GM04503 (cell line): Measurements from ENCODE around the gene ZDHHC14.

Experiments used
- DNase-seq: peaks from one replicate; pipeline ENCODE4 v3.0.0-alpha.2; 2012; ENCODE audit warnings: low read depth

Gene ZDHHC14

DNA sequence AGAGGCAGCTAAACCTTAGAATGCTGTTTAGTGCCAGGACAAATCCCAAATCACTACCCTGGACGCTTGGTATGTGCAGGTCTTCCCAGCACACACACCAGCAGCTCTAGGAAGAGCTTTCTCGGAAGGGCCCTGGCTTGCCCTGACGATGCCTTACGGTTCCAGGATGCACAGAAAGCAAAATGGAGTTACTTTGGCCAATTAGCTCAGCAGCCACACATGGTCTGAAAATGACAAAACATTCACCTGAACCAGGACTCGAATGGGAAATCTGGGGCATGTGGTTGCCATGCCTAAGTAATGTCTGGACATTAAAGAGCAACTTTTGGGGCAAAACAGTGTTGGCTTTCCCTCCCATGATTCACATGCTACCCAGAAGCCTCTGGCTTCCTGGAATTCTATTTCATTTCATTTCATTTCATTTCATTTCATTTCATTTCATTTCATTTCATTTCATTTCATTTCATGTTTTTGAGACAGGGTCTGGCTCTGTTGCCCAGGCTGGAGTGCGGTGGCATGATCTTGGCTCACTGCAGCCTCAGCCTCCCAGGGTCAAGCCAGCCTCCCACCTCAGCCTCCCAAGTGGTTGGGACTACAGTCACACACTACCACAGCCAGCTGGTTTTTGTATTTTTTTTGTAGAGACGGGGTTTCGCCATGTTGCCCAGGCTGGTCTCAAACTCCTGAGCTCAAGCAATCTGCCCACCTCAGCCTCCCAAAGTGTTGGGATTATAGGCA, 153.3 kb downstream of the ZDHHC14 start:
- DNase-seq, result no peak

DNA sequence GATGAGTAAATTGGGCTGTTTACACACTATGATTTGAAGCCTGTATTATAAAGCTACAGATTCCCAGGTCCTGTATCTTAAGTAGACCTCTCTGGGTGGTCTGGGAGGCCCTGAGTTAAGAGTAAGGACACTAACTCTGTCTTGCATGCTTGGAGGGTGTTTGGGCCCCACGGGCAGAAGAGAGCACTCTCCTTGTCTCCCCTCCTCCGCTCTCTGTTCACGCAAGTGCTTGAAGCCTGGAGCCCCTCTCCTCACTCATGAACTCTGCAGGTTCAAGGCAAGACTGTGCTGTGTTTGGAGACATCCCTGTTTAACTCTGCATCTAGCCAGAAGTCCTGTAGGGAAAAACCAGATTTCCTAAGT, 154.0 kb downstream of the ZDHHC14 start:
- DNase-seq, result no peak

DNA sequence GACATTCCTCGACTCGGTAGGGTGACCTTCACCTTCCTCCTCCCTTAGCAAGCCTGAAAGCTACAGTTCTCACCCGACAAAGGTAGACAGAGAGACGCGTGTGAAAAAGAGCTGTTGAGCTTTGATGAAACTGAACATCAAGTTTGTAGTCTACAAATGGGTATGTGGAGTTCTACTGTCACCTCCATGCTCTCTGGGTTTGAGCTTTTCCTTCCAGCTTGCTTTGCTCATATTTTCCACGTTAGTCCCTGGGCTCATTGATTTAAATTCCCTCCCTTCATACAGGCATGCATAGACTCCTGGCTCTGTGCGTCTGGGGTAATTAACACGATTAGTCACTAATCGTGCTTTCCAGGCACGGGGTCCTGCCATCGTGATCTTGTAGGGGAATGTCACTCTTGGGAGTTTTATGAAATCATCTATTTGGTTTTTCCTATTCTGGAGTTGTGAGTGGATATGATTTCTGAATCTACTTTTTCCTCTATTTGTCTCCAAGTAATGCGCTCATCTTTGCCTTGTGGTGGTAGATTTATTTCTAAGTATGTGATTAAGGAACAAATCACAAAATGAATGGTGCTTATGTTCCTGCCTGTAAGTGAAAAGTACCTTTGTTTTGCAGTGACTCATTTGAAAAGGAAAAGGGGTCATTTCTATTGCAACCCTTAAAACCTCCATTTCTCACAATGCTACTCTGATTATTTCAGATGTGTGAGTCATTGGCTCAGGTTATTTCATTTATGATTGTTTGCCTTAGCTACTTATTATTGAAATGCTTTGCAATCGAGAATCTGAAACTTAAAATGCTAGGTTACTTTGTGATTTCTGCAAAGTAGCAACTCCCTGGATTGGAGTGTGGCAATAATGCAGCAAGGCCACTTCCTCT, 154.6 kb downstream of the ZDHHC14 start:
- DNase-seq, result peak; percentile 26

DNA sequence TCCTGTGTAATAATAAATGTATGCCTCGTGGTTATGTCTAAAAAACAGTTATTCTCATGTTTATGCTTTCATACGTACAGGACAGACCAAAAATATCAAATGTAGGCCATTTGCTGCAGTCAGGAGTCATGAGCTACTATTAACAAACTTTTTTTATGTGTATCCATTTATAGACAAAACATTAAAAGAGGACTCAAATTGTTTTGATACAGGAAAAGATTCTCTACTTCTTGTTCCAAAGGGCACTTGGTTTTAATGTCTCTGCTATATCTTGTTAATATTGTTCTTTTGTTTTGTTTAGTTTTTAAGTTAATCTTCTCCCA, 155.2 kb downstream of the ZDHHC14 start:
- no peak for DNase-seq

DNA sequence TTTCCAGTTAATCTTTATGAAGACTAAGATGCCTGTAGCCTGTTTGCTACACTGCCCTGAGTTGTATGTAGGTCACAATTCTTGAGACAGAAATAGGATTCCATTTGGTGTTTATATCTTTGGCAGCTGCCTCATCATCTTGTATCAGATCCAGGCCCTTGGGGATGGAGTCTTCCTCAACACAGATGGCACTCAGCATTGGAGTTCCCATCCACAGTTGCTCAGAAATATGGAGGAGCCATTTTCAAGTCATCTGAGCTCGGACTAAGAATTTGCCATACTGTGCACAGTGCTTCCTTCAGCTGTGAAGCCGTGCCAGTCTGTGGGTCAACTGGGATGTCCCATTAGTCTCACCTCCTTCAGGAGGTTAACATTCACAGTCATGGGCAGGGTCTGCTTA, 156.6 kb downstream of the ZDHHC14 start:
- DNase-seq, result peak; percentile 17

DNA sequence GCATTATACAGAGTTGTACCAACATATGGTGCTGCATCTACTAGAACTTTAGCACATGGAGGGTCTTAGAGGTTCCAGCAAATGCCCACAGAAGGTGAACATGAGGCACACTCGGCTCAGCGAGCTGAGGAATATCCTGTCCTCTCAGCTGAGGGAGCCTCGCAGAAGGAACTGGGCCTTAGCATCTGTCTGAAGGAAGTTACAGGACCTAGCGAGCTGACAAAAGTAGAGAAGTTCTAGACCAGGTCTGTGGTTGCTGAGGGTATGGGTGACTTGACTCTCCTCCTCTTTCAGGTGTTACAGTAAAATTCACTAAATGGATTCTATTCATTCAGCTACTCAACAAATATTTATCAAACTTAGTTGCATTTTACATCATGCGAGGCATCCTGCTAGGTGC, 157.2 kb downstream of the ZDHHC14 start:
- no peak for DNase-seq

DNA sequence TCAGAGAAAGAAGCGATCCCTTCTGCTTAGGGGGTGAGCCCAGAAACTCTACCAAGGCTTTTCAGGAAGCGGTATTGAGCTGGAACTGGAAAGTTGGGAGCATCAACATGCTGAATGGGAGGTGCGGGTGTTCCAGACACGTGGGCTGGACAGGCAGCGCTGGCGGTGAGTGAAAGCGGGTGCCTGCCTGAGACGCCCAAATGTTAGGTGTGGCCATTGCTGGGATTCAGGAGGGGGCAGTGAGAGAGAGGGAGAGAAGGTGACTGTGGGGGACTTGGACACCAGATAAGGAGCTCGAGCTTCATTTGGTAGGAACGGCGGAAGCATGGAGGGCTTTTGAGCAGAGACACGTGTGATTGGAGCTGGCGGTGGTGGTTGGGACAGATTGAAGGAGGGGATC, 157.7 kb downstream of the ZDHHC14 start:
- DNase-seq, result no peak

DNA sequence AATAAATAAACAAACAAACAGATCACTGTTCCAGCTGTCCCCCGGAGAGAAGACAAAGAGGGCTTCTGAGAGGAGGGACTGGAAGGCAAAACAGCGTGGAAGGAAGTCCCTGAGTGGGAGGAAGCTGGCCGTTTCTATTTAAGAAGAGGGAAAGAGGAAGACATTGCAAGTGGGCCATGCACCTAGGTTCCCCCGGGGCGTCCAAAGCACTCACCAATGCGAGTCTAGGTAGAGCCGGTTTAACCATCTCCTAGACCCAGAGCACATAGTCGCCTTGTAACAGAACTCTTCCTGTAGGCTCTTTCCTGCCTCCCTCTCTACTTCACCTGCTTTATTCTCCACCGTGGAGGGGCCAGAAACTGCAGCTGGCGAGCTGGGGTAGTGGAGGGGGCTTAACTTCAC, 158.4 kb downstream of the ZDHHC14 start:
- no peak for DNase-seq

DNA sequence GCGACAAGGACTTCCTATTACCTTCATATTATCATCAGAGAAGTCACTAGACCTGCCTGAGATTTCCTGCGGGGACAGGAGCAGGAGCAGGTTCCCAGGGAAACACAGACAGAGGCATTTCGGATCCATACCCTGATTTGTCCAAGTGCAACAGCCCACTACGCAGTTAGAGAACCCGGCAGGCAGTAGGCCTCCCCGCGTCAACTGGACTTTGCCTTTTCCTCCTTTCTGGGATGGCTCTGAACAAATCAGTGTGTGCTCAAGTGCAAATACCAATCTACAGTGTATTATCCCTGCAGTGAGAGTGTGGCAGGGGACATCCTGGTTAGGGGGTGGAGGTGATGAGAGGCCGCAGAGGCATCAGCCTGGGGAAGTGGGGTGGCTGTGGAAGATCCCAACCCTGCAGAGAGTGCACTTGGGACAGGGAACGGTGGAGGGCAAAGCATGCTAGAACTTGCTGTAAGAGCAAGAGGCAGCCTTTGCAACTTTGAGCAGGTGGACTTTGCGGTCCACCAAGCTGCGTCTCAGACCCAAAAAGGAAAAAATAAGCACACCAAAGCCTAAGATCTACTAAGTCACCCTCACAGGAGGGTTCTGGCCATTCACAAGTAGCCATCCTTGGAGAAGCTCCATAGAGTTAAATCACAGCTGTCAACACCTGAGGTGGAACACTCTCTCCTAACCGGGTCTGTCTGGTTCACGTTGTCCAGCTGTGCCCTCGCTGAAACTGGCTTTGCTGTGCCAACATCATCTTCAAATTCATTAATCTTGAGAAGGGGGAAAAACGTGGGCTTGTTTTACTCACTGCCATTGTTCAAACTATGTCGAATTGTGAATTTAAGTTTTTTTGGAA, 159.1 kb downstream of the ZDHHC14 start:
- no peak for DNase-seq

DNA sequence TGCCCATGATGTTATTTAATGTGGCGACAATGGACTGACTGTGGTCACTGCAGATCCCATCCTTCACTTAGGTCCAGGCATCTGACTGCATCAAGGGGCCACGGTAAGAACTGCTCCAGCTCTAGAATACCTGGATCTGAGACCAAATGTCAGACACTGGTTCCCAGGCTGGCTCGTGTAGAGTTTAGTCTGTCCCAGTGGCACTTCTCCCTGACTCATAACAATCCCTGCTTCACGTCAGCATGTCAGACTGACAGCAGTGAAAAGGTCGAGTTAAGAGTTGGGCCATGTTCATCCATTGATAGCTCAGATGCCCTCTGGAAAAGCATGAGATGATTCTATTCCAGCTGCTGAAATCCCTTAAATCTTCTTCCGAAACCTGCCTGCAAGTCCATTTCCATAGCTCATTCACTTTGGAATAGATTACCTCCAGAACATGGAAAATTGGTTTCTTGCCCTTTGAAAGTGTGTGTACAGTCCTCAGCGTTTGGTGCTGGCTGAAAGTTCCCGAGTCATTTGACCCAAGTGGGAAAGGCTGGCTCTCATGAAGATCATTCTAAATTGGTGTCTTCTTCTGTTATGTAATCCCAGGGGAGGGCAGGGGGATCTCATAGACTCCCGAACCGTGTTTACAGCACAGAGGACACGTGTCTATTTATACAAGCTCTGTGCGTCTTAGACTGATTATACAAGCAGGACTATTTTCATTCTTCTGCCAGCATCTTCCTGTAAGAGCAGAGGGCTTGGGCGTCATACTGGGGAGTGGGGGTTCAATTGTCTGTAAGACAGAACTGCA, 160.8 kb downstream of the ZDHHC14 start:
- no peak for DNase-seq

DNA sequence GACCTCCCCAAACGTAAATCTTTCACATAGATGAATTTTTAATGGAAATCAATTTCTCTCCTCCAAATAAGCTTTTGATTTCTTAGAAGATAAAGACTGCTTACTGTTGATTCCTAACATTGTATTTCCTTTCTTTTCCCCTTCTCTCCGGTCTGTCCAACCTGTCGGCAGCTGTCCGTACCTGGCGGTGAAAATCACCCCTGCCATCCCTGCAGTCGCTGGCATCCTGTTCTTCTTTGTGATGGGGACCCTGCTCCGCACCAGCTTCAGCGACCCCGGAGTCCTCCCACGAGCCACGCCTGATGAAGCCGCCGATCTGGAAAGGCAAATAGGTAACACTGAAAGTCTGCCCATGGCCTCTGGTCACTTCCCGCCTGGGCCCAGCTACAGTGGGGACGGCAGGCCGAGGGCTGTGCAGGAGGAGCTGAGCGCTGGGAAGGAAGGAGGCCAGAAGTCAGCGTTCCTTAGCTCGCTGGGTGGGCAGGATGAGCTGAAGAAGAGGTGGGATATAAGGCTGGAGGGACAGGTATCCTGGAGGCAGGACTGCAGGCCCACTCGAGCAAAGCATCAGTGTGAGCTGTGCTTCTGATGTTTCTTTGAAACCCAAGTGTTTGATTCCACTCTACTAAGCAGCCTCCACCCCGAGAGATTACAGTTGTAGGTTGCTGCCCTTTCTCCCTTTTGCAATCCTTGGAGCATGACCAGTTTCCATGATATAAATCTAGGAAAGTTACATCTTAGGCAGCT, 161.6 kb downstream of the ZDHHC14 start:
- no peak for DNase-seq

DNA sequence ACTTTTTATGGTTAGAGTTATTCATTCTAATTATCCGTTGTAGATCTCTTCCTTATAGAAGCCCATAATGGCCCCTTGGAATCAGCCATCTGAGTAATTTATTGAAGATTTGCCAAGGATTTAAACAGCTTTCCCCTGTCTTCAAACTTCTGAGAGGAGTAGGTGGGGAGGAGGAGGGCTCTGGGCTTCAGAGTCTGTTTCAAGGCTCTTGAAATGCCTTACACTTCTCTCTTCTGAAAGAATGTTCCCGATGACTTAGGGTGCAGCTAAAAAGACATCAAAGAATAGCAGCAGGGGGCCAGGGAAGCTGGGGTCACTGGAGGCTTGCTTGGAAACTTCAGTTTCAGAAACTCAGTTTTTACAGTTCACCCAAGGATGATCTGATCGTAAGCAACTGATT, 165.3 kb downstream of the ZDHHC14 start:
- DNase-seq, result no peak

DNA sequence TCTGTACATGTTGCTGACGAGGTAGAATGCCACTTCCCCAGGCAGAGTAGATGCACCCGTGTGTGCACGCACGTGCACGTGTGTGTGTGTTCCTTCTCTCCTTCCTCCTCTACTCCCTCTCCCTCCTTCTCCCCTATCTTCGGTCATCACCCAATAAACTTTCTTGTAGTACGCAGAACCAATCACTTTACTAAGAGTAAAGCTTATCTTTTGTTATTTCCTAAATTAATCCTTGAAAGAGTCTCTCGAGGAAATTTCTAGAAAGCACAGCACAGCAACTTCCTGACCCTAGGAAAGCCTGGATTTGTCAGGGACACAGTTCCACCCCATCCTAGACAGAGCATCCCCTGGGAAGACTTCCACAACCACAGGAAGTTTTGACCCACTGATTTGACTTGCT, 166.1 kb downstream of the ZDHHC14 start:
- no peak for DNase-seq

DNA sequence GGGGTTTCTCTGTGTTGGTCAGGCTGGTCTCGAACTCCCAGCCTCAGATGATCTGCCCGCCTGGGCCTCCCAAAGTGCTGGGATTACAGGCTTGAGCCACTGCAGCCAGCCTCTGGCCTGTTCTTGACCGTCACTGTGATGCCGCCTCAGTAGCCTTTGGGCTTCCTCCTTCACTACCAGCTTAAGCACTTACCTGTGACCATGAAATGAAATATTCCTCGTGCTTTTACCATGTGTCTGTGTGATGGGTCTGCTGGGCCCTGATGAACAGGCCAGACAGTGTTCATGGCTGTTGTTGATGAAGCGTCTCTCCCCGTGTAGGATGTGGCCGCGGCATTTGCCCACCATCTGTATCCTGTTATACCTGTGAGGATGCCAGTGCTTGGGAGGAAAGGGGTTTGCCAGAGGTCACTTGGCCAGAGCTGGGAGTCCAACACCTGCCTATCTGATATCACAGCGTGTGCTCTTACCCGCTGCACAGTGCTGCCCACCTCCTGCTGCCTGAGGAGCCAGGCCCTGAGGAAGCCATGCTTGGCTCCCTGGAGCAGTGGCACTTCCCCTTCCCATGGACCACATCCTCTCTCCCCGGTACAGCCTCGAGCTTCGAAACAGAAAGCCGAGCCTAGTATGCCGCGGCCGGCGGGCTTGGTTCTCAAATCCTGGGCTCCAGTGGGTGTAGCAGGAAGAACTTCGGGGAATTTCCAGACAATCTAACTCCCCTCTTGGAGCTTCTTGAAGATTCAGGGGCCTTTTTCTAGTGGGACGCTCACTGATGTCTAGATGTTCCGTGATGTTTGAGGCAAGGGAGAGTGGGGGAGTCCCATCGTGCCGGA, 167.9 kb downstream of the ZDHHC14 start:
- no peak for DNase-seq

DNA sequence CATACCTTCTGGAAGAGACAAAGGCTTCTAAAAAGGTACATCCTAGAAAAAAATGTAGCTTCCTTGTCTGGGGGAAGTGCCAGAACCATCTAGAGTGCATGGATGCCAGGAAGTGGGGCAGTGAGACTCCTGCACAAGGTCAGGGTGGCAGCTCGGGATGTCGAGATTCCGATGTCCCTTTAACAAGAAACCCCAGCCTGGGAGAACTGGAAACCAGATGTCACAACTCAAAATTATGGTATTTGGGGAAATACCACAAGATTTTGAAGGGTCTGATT, 168.4 kb downstream of the ZDHHC14 start:
- DNase-seq, result no peak

DNA sequence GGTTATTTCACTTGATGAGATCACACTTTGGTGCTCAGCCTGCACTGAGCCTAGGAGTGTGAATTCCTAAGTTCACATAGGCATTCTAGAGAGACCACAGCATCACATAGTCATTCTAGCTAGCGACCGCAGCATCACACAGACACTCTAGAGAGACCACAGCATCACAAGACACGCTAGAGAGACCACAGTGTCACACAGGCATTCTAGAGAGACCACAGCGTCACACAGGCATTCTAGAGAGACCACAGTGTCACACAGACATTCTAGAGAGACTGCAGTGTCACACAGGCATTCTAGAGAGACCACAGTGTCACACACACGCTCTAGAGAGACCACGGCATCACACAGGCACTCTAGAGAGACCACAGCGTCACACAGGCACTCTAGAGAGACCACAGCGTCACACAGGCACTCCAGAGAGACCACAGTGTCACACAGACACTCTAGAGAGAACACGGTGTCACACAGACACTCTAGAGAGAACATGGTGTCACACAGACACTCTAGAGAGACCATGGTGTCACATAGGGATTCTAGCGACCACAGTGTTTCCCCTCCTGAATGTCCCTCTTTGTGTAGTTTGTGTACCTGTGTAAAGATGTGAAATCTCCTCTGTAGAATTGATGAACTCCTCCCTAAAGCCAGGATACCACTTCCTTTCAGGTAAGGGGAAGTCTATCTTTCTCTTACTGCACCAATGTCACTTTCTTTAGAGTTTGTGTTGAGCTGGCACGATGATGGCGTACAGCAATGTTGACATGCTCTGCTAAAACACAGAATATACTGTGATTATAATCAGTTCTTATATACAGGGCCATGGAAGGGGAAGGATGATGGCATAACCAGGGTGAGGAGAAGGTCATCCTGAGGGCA, 169.4 kb downstream of the ZDHHC14 start:
- no peak for DNase-seq

DNA sequence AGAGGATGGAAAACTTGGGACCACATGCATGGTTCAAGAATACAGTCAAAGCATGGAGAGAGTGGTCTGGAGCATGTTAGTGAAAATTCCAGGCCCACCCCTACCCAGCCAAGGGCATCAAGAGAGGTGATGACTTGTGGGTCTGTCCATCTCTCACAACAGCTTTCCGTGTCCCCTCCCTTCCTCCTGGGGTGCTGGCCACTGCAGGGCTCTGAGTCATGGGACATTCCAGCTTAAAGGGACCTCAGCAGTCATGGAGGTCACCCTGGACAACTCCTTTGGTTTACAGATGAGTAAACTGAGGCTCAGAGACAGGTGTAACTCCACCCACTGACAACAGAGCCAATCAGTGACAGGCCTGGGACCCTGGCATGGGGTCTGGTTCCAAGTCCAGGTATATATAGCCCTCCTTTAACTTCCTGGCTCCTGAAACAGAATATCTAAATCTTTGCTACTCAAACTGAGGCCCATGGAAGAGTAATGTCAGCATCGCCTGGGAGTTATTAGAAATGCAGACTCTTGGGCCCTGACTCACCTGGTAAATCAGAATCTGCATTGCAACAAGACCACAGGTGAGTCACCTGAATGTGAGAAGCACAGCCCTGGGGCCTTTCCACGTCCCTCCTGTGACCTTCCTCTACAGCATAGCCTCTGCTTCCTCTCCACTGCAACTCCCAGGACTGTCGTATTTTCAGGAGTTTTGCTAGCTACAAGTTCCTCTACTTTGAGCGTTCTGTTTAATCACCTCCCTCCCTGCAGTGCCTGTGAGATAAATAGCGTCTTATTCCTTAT, 170.2 kb downstream of the ZDHHC14 start:
- DNase-seq, result no peak

DNA sequence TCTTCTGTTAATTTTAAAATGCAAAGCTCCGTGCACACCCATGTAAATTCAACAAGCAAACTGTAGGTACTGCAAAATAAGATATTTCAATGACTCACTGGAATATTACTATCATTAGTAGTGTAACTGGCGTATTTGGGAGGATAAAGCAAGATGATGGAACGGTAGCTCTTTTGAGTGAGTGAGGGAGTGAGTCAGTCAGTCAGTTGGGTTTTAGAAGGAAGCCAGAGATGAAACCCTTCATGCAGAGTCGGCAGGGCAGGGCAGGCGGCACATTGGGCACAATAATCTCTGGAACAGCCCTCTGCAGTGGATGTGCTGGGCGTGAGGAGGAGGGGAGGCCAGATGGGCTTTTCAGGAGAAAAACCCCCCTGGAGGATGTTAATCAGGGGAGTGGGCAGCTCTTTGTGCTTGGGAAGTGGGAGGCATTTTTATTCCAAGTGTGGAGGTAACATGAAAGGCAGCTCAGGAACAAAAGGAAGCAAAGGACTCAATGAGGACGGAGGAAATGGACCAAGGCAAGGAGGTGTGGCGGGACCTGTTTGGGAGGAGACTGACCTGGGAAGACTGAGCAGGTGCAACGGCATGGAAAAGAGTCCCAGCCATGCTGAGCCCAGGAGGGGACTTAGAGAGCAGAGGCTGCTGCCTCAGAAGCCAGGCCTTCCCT, 171.2 kb downstream of the ZDHHC14 start:
- no peak for DNase-seq
